ENCODE data around the gene ARHGAP4.
A peak's percentile ranks its signal among the peaks of the same experiment; 100 is the strongest.

The ARHGAP4 gene

GRCh38 chrX:153925739-153926551 is at the start of gene ARHGAP4:
Gene ARHGAP4 (minus strand): TSS chrX:153926264. CDS start chrX:153926202, 62 bp downstream.
- DNase-seq, result peak; percentile 22

GRCh38 chrX:153974726-153975286 is 48.7 kb upstream of the ARHGAP4 start:
- no peak for DNase-seq

- DNase-seq, result no peak
Measured at GRCh38 chrX:153974003-153974725, 48.1 kb upstream of the ARHGAP4 start.

- DNase-seq, result no peak
Measured at GRCh38 chrX:153973127-153974002, 47.3 kb upstream of the ARHGAP4 start.

- DNase-seq, result peak; percentile 82
Measured at GRCh38 chrX:153972368-153973126, 46.5 kb upstream of the ARHGAP4 start, which contains the start of gene TMEM187. Gene TMEM187 (plus strand): TSS chrX:153972754. CDS start chrX:153982063, 9,309 bp downstream.

- DNase-seq, result peak; percentile 91
Measured at GRCh38 chrX:153971450-153972367, 45.6 kb upstream of the ARHGAP4 start, which contains the start of gene HCFC1. Gene HCFC1 (minus strand): TSS chrX:153971818. CDS start chrX:153970840, 978 bp downstream.

GRCh38 chrX:153971124-153971449 is 45.0 kb upstream of the ARHGAP4 start:
- DNase-seq, result peak; percentile 85

- DNase-seq, result peak; percentile 33
Measured at GRCh38 chrX:153970357-153971123, 44.5 kb upstream of the ARHGAP4 start.

- no peak for DNase-seq
Measured at GRCh38 chrX:153969904-153970356, 43.9 kb upstream of the ARHGAP4 start.

GRCh38 chrX:153969125-153969903 is 43.2 kb upstream of the ARHGAP4 start:
- no peak for DNase-seq

- no peak for DNase-seq
Measured at GRCh38 chrX:153968754-153969124, 42.7 kb upstream of the ARHGAP4 start.

GRCh38 chrX:153968255-153968654 is 42.2 kb upstream of the ARHGAP4 start:
- DNase-seq, result no peak

- DNase-seq, result no peak
Measured at GRCh38 chrX:153967536-153968224, 41.6 kb upstream of the ARHGAP4 start.

GRCh38 chrX:153966841-153967535 is 40.9 kb upstream of the ARHGAP4 start:
- peak; percentile 49 for DNase-seq

- DNase-seq, result no peak
Measured at GRCh38 chrX:153966283-153966688, 40.2 kb upstream of the ARHGAP4 start.

GRCh38 chrX:153965406-153965805 is 39.3 kb upstream of the ARHGAP4 start:
- no peak for DNase-seq

- DNase-seq, result no peak
Measured at GRCh38 chrX:153964105-153964504, 38.0 kb upstream of the ARHGAP4 start.

- DNase-seq, result no peak
Measured at GRCh38 chrX:153963546-153963945, 37.5 kb upstream of the ARHGAP4 start.

All from stimulated activated naive CD4-positive, alpha-beta T cell treated with Interleukin-2 at 50 U/mL for 16 hours (primary cell).